GM13977 (cell line): ENCODE measurements around the gene EFR3B.

ENCODE experiments used
- DNase-seq: peaks from one replicate; pipeline ENCODE4 v3.0.0; 2012; ENCODE audit warnings: low spot score
- in situ Hi-C: fragments of 300-500 bp; cut with MboI; formaldehyde crosslinking; loops from one replicate; pipeline ENCODE4 v1.12.0; 2022; ENCODE audit warnings: low sequenced_read_pairs, low pct_unique_long_range_greater_than_20kb, mixed read lengths, inconsistent platforms; ENCODE audit not compliant: unreplicated experiment
- TF ChIP-seq, protein P1 (sequence below): IDR thresholded peaks from 2 replicates; pipeline ENCODE4 v1.5.1; 2012; ENCODE audit warnings: mild to moderate bottlenecking, control low read depth; ENCODE audit not compliant: insufficient read depth; ENCODE audit errors: extremely low read depth, missing control alignments

EFR3B gene

DNA sequence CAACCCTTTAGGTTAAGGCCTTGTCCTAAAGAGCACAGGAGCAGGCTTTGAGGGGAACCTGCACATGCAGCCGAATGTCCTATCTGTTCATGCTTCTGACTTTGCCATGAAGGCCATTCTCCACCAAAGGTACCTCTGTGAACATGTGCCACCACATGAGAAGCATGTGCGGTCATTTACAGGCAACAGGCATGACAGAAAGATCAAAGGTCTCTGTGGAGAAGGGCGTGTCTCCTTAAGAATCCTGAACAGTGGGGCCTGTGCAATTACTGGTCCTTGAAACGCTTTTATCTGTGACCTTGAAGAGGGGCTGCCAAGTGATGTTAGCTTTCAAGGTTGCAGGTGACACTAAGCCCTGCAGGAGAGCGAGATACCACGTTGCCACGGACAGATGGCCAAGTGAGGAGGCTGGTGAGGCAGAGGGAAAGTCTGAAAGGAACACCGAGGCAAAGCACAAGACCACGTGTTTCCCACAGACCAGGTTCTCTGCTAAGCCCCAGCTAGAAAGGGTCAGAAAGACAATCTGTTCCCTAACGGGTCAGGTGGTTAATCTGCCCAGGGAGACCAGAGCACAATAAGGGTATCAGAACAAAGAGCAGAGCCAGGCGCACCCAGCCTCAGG, 146.0 kb downstream of the EFR3B start:
- TF ChIP-seq, protein P1, sequence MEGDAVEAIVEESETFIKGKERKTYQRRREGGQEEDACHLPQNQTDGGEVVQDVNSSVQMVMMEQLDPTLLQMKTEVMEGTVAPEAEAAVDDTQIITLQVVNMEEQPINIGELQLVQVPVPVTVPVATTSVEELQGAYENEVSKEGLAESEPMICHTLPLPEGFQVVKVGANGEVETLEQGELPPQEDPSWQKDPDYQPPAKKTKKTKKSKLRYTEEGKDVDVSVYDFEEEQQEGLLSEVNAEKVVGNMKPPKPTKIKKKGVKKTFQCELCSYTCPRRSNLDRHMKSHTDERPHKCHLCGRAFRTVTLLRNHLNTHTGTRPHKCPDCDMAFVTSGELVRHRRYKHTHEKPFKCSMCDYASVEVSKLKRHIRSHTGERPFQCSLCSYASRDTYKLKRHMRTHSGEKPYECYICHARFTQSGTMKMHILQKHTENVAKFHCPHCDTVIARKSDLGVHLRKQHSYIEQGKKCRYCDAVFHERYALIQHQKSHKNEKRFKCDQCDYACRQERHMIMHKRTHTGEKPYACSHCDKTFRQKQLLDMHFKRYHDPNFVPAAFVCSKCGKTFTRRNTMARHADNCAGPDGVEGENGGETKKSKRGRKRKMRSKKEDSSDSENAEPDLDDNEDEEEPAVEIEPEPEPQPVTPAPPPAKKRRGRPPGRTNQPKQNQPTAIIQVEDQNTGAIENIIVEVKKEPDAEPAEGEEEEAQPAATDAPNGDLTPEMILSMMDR = no peak
- in situ Hi-C loops = no loop called here
- DNase-seq = no peak

DNA sequence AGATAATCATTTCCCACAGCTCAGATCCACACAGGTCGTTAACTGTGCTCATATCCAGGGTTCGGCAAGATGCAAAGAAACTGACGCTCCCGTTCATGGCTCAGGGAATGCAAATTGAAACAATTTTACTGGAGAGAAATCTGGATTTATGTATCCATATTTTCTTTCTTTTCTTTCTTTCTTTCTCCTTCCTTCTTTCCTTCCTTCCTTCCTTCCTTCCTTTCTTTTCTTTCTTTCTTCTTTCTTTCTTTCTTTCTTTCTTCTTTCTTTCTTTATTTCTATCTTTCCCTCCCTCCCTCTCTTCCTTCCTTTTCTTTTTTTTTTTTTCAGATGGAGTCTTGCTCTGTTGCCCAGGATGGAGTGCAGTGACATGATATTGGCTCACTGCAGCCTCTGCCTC, 146.5 kb downstream of the EFR3B start:
- TF ChIP-seq, protein P1 = no peak
- in situ Hi-C loops = no loop called here
- DNase-seq = no peak

- in situ Hi-C loops = no loop called here
- TF ChIP-seq, protein P1 = no peak
- no peak for DNase-seq
Measured at GRCh38 chr2:25190536-25190935, 148.7 kb downstream of the EFR3B start.

GRCh38 chr2:25194576-25195122, 152.8 kb downstream of the EFR3B start:
- DNase-seq = no peak
- in situ Hi-C loops = no loop called here
- TF ChIP-seq, protein P1 = no peak

- DNase-seq = no peak
- in situ Hi-C loops = no loop called here
Measured at GRCh38 chr2:25197336-25198208, 155.7 kb downstream of the EFR3B start.

GRCh38 chr2:25198209-25198525, 156.3 kb downstream of the EFR3B start:
- in situ Hi-C loops = no loop called here
- DNase-seq = no peak

More at GRCh38 chr2:25197336-25198208, 155.7 kb downstream of the EFR3B start:
- TF ChIP-seq, protein P1 = no peak

More at GRCh38 chr2:25198209-25198525, 156.3 kb downstream of the EFR3B start:
- TF ChIP-seq, protein P1 = no peak
